Measurements from ENCODE around the gene TPI1. TPM values are rescaled to one million over a fixed set of nuclear protein-coding genes. Genes with fewer than 3 reads are reported as not detected.
"Not testable (repeated sequence)": the region's sequence is repeated elsewhere in the genome, so short reads cannot be mapped to it uniquely, and the experiment has no call there.

TPI1 gene
- total RNA-seq, 1 experiment from 2014 or later, result 1,296 TPM

DNA sequence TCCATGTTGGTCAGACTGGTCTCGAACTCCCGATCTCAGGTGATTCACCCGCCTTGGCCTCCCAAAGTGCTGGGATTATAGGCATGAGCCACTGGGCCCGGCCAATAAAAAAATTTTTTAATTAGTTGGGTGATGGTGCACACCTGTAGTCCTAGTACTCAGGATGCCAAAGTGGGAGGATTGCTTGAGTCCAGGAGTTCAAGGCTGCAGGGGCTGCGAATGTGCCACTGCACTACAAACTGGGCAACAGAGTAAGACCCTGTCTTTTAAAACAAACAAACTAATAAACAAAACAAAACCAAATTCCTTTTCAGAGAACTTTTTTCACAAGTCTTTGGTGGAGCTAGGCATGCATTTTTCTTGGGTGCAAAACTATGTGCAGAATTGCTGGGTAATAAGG lies 15.9 kb downstream of the TPI1 start:
- no peak overlapping the region for H3K4me3 ChIP-seq
- H3K27ac ChIP-seq, result no peak overlapping the region
- no peaks in the 10 kb centered on the region for H3K9me3 ChIP-seq (replicated peaks)
- H3K4me1 ChIP-seq, result no peaks in the 10 kb centered on the region
- no peaks in the 10 kb centered on the region for H3K36me3 ChIP-seq
- no peaks in the 10 kb centered on the region for H3K27me3 ChIP-seq
- no peak for DNase-seq

DNA sequence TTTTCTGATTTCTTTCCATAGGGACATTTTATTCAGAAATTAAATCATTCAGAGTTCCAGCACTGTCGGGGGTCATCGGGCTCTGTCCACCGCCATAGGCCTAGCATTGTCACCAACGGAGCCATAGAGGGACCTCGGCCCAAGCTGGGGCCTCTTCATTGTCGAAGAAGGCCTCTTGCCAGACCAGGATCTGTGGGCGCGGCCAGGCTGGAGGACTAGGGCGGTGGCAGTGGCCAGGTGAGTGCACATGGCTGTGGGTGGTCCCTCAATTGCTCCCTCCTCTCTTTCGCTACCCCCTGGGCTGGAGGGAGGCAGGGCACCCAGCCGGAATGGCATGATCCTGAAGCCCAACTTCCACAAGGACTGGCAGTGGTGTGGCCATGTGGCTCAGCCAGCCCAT lies 16.4 kb downstream of the TPI1 start:
- H3K4me1 ChIP-seq, result no peaks in the 10 kb centered on the region
- H3K27ac ChIP-seq, result no peak overlapping the region
- H3K36me3 ChIP-seq, result no peaks in the 10 kb centered on the region
- H3K27me3 ChIP-seq, result no peaks in the 10 kb centered on the region
- no peaks in the 10 kb centered on the region for H3K9me3 ChIP-seq (replicated peaks)
- no peak overlapping the region for H3K4me3 ChIP-seq
- no peak for DNase-seq

DNA sequence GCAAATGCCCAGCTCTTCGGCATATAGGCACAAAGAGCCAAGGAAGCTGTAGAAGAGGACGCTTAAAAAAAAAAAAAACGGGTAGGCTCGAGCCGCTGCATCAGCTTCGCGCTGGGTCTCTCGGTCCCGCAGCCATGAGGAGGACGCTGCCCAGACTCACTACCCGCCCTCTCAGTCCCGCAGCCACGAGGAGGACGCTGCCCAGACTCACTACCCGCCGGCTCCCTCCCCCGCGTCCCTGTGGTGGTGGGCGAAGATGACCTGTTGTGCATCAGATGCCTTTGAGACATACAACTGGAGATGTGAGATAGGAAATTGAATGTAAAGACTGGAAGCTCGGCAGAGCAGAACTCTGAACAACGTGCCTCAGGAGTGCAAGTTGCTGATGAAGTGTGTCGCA lies 17.2 kb downstream of the TPI1 start:
- Histone ChIP-seq H3K4me3 (no peak overlapping the region), H3K27ac (no peak overlapping the region), H3K27me3 (no peaks in the 10 kb centered on the region), H3K36me3 (no peaks in the 10 kb centered on the region), H3K4me1 (no peaks in the 10 kb centered on the region), H3K9me3 (replicated peaks) (no peaks in the 10 kb centered on the region)
- DNase-seq, result no peak

DNA sequence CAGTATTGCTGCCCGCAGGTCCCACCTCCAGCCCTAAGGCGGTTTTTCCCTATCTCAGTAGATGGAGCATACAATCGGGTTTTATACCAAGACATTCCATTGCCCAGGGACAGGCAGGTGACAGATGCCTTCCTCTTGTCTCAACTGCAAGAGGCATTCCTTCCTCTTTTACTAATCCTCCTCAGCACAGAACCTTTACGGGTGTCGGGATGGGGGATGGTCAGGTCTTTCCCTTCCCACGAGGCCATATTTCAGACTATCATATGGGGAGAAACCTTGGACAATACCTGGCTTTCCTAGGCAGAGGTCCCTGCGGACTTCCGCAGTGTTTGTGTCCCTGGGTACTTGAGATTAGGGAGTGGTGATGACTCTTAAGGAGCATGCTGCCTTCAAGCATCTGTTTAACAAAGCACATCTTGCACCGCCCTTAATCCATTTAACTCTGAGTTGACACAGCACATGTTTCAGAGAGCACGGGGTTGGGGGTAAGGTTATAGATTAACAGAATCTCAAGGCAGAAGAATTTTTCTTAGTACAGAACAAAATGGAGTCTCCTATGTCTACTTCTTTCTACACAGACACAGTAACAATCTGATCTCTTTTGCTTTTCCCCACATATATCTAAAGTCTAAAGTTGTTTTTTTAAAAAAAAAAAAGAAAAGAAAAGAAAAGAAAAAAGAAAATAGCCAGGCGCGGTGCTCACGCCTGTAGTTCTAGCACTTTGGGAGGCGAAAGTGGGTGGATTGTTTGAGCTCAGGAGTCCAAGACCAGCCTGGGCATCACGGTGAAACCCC lies 19.1 kb downstream of the TPI1 start:
- H3K27me3 ChIP-seq; DNase-seq; H3K4me3 ChIP-seq; H3K27ac ChIP-seq; H3K4me1 ChIP-seq; H3K36me3 ChIP-seq; H3K9me3 ChIP-seq (replicated peaks): not testable (repeated sequence)

DNA sequence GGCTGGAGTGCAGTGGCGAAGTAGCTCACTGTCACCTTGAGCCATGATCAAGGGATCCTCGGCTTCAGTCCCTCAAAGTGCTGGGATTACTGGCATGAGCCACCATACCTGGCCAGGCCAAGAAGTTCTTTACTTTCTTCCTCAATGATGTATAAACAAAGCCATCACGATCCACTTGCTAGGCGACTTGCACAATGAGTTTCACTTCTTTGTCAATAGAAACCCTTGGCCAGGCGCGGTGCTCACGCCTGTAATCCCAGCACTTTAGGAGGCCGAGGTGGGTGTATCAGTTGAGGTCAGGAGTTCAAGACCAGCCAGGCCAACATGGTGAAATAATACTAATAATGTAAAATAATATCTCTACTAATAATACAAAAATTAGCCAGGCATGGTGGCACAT lies 20.1 kb downstream of the TPI1 start:
- no peaks in the 10 kb centered on the region for H3K27me3 ChIP-seq
- H3K4me1 ChIP-seq, result peaks cover 7% of the 10 kb centered on the region
- no peak overlapping the region for H3K27ac ChIP-seq
- DNase-seq, result no peak
- H3K9me3 ChIP-seq (replicated peaks), result no peaks in the 10 kb centered on the region
- H3K36me3 ChIP-seq, result no peaks in the 10 kb centered on the region
- H3K4me3 ChIP-seq, result no peak overlapping the region

DNA sequence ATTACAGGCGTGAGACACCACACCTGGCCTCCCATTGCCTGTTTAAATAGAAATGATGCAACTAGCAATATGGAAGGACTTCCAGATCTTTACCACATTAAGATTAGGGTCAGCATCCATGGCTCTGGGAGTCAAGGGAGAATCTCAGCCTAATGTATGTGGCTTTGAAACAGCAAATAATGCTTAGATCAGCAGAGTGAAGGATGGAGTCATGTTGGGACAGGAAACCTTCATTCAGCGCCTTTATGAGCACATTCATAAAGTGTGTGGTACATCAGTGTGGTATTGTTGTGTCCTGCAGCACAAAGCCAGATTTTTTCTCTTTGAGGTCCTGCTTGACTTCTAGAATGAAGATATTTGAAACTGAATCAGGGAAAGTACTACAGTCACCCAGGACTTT lies 21.0 kb downstream of the TPI1 start:
- no peaks in the 10 kb centered on the region for H3K36me3 ChIP-seq
- DNase-seq, result no peak
- H3K4me1 ChIP-seq, result peaks cover 7% of the 10 kb centered on the region
- H3K27ac ChIP-seq, result no peak overlapping the region
- H3K9me3 ChIP-seq (replicated peaks), result no peaks in the 10 kb centered on the region
- H3K4me3 ChIP-seq, result no peak overlapping the region
- no peaks in the 10 kb centered on the region for H3K27me3 ChIP-seq

DNA sequence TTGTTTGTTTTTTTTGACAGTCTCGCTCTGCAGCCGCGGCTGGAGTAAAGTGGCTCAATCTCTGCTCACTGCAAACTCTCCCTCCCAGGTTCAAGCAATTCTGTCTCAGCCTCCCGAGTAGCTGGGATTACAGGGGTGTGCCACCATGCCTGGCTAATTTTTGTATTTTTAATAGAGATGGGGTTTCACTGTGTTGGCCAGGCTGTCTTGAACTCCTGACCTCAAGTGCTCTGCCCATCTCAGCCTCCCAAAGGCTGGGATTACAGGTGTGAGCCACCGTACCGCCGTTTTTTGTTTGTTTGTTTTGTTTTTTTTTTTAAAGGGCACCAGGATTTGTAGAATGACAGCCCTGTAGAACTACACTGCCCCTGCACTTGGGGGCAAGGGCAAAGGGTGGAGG lies 21.5 kb downstream of the TPI1 start:
- H3K9me3 ChIP-seq (replicated peaks); DNase-seq; H3K4me1 ChIP-seq; H3K36me3 ChIP-seq; H3K27ac ChIP-seq; H3K4me3 ChIP-seq; H3K27me3 ChIP-seq: not testable (repeated sequence)

DNA sequence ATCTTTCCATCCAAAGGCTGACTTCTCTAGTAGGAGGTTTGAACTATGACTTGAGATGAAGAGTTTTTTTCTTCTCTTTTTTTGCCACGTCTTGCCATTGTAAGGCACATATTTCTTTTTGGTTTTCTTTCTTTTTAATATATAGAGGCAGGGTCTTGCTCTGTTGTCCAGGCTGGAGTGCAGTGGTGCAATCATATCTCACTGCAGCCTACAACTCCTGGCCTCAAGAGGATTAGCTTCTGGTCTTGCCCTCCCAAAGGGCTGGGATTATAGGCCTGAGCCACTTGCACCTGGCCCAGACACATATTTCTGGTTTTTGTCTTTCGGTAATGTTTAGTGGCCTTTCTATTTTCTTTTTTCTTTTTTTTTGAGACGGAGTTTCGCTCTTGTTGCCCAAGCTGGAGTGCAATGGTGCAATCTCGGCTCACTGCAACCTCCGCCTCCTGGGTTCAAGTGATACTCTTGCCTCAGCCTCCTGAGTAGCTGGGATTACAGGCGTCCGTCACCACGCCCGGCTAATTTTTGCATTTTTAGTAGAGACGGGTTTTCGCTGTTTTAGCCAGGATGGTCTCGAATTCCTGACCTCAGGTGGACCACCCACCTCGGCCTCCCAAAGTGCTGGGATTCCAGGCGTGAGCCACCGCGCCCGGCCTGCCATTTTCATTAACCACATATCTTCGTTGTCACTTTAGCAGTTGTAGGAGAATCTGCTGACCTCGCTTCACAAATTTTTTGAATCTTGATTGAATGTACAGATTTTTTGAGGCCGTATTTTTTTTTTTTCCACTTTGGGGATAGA lies 22.6 kb downstream of the TPI1 start:
- DNase-seq; H3K36me3 ChIP-seq; H3K4me1 ChIP-seq; H3K9me3 ChIP-seq (replicated peaks); H3K4me3 ChIP-seq; H3K27me3 ChIP-seq: not testable (repeated sequence)
- peak overlapping the region; percentile 93 for H3K27ac ChIP-seq

DNA sequence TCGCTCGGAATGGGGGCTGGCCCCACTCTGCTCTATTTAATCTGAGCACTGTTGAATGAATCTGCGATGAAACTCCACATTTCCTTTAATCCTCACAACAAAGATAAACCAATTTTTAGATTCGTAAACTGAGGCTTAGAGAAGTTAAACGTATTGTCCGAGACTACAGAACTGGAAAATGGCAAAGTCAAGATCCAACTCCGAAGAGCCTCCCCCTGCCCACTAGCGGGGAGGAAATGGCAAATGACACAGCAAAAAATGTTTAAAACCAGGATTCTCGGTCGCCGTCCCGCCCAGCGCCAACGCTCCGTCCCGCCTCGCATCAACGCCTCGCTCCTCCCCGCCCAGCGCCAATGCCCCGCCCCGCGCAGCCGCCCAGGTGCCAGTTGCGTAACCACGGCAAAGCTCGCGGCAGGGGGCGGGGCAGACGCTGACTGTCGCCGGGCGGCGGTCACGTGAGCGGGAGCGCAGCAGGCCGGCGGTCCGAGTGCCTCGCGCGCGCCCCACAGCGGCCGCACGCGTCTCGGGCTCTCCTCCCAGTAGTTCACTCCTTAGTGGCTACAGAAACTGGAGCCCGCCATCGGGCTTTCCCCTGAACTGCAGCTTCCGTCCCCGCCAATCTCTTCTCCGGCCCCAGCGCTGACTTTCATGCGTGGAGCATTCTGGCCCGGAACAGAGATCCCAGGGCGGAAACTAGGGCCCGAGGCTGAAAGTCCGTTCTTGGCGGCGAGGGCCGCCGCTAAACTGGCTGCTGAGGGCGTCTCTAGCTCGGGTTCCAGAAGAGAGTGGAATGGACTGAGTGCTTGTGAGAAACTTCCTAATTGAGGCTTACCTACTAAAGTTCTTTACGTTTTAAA lies 23.7 kb downstream of the TPI1 start:
- Histone ChIP-seq H3K4me1 (peaks cover 7% of the 10 kb centered on the region), H3K36me3 (no peaks in the 10 kb centered on the region), H3K27me3 (no peaks in the 10 kb centered on the region), H3K27ac (peak overlapping the region; percentile 93), H3K9me3 (replicated peaks) (no peaks in the 10 kb centered on the region), H3K4me3 (peak overlapping the region; percentile 59)
- peak; percentile 97 to 99 for DNase-seq

DNA sequence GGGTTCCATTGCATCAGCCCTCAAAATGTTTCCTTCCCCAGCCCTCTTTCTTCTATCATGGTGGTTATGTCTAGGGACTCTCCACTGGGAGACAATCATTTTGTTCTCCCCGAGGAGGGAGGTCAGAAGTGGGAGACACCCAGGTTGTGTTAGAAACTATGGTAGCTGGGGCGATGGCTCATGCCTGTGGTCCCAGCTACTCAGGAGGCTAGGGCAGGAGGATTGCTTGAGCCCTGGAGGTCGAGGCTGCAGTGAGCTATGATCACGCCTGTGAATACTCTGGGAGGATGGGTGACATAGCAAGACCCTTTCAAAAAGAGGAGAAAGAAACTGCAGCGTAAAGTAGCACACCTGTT lies 24.3 kb downstream of the TPI1 start:
- Histone ChIP-seq H3K27ac (peak overlapping the region; percentile 63), H3K27me3 (no peaks in the 10 kb centered on the region), H3K4me1 (peaks cover 7% of the 10 kb centered on the region), H3K36me3 (no peaks in the 10 kb centered on the region), H3K9me3 (replicated peaks) (no peaks in the 10 kb centered on the region), H3K4me3 (peak overlapping the region; percentile 59)
- no peak for DNase-seq

DNA sequence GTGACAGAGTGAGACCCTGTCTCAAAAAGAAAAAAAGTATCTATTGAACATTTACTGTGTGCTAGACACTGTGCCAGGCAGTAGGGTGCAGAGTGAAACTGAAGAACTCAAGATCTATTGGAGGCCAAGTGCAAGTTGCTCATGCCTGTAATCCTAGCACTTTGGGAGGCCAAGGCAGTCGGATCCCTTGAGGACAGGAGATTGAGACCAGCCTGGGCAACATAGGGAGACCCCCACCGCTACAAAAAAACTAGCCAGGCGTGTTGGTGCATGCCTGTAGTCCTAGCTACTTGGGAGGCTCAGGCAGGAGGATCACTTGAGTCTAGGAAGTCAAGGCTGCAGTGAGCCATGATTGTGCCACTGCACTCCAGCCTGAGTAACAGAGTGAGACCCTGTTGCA lies 25.4 kb downstream of the TPI1 start:
- not testable (repeated sequence) for DNase-seq; H3K36me3 ChIP-seq; H3K27me3 ChIP-seq; H3K4me3 ChIP-seq; H3K4me1 ChIP-seq; H3K27ac ChIP-seq; H3K9me3 ChIP-seq (replicated peaks)

DNA sequence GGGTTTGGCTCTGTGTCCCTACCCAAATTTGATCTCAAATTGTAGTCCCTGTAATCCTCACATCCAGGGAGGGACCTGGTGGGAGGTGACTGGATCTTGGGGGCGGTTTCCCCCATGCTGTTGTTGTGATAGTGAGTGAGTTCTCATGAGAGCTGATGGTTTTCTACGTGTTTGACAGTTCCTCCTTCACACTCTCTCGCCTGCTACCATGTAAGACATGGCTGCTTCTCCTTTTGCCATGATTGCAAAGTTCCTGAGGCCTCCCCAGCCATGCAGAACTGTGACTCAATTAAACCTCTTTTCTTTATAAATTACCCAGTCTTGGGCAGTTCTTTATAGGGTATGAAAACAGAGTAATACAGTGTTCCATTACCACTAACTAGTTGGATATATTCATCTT lies 27.0 kb downstream of the TPI1 start:
- no peaks in the 10 kb centered on the region for H3K27me3 ChIP-seq
- H3K4me3 ChIP-seq, result no peak overlapping the region
- H3K4me1 ChIP-seq, result peaks cover 7% of the 10 kb centered on the region
- H3K36me3 ChIP-seq, result no peaks in the 10 kb centered on the region
- H3K27ac ChIP-seq, result no peak overlapping the region
- no peak for DNase-seq
- H3K9me3 ChIP-seq (replicated peaks), result no peaks in the 10 kb centered on the region

DNA sequence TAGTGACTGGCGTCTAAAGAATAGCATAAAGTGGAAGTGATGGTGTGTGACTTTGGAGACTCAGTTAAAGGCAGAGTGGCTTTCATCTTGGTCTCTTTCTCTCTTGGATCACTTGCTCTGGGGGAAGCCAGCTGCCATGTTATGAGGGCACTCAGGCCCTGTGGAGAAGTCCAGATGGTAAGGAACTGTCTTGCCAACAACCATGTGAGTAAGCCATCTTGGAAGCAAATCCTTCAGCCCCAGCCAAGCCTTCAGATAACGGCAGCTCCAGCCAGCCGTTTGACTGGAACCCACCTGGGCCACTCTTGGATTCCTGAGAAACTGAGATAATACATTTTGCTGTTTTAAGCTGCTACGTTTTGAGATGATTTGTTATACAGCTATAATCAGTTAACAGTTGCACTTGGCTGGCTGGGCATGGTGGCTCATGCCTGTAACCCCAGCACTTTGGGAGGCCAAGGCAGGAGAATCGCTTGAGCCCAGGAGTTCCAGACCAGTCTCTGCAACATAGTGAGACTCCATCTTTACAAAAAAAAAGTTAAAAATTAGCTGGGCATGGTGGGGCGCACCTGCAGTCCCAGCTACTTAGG lies 29.6 kb downstream of the TPI1 start:
- Histone ChIP-seq H3K27ac (no peak overlapping the region), H3K27me3 (no peaks in the 10 kb centered on the region), H3K36me3 (no peaks in the 10 kb centered on the region), H3K9me3 (replicated peaks) (no peaks in the 10 kb centered on the region), H3K4me3 (no peak overlapping the region), H3K4me1 (no peaks in the 10 kb centered on the region)
- no peak for DNase-seq

DNA sequence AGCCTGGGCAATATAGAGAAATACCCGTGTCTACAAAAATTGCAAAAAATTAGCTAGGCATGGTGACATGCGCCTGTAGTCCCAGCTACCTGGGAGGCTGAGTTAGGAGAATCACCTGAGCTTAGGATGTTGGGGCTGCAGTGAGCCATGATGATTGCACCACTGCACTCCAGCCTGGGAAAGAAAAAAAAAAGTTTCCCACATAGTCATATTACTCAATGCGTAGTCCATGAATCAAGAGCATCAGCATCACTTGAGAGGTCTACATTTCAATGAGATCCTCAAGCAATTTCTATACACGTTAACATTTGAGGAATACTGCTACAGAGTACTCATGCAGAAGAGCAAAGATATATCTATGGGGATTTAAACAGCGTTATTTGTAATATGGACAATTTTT lies 32.1 kb downstream of the TPI1 start:
- H3K4me3 ChIP-seq, result no peak overlapping the region
- H3K27me3 ChIP-seq, result no peaks in the 10 kb centered on the region
- DNase-seq, result no peak
- no peaks in the 10 kb centered on the region for H3K36me3 ChIP-seq
- no peak overlapping the region for H3K27ac ChIP-seq
- no peaks in the 10 kb centered on the region for H3K9me3 ChIP-seq (replicated peaks)
- peaks cover 10% of the 10 kb centered on the region; the same call in 1 of the 2 replicates for H3K4me1 ChIP-seq

Data from SJCRH30 (cell line).